ENCODE measurements around the gene IRF9. TPM values are rescaled to one million over a fixed set of nuclear protein-coding genes. Genes with fewer than 3 reads are reported as not detected.

The IRF9 gene
- total and polyA plus RNA-seq, 2 of the 13 experiments (the other 11 are each of a cell fraction or from before 2014, with no cell fraction given) = 14.9 to 49.7 TPM

- TF ChIP-seq ZNF782 (CRISPR knock-in tag; IDR thresholded peaks at IDR 0.05; ENCODE audit: borderline replicate concordance) = peak; percentile 91
- peak; percentile 49; the same call in 1 of the 2 replicates for TF ChIP-seq ZBTB14 (CRISPR knock-in tag; IDR thresholded peaks at IDR 0.05)
- TF ChIP-seq SP1 (IDR thresholded peaks at IDR 0.05) = peak; percentile 96
- peak; percentile 100 for TF ChIP-seq SP1 (CRISPR knock-in tag; IDR thresholded peaks at IDR 0.05)
- peak; percentile 98 for TF ChIP-seq ZNF547 (CRISPR knock-in tag; IDR thresholded peaks at IDR 0.05)
- TF ChIP-seq MXD1 (CRISPR knock-in tag; IDR thresholded peaks at IDR 0.05) = peak; percentile 99
- 0 out of 2 replicates have a peak, but pooled peaks have one; percentile 28 for TF ChIP-seq ATF5 (CRISPR knock-in tag; IDR thresholded peaks at IDR 0.05; ENCODE audit: low read depth)
- TF ChIP-seq NR2C2 (CRISPR knock-in tag; IDR thresholded peaks at IDR 0.05; ENCODE audit: borderline replicate concordance) = peak; percentile 91; the same call in 1 of the 2 replicates
- peak; percentile 50 for TF ChIP-seq CTCF (CRISPR knock-in tag; IDR thresholded peaks at IDR 0.05)
- no peak; the same call in 1 of the 2 replicates for TF ChIP-seq KDM6A (CRISPR knock-in tag; IDR thresholded peaks at IDR 0.05; ENCODE audit: low read depth)
- TF ChIP-seq MXD3 (CRISPR knock-in tag; IDR thresholded peaks at IDR 0.05) = peak; percentile 99
- no peak for TF ChIP-seq SKIL (CRISPR knock-in tag; IDR thresholded peaks at IDR 0.05; ENCODE audit: borderline replicate concordance)
- TF ChIP-seq YY1 (IDR thresholded peaks at IDR 0.05; ENCODE audit: insufficient read depth, insufficient replicate concordance, low read depth, low read length) = peak; percentile 84
- peak; percentile 99 for TF ChIP-seq MZF1 (CRISPR knock-in tag; IDR thresholded peaks at IDR 0.05; ENCODE audit: borderline replicate concordance)
- TF ChIP-seq ZBTB2 (CRISPR knock-in tag; IDR thresholded peaks at IDR 0.05; ENCODE audit: low read depth) = no peak
- TF ChIP-seq ZBTB34 (CRISPR knock-in tag; IDR thresholded peaks at IDR 0.05) = peak; percentile 78; the same call in 1 of the 2 replicates
- TF ChIP-seq ZNF510 (CRISPR knock-in tag; IDR thresholded peaks at IDR 0.05; ENCODE audit: low read depth) = peak; percentile 95
Observed at GRCh38 chr14:24114532-24115421, 46.3 kb upstream of the IRF9 start, which contains the start of the genes DCAF11 and NRL (continued).

All from HepG2 (cell line).